Non-pigmented ciliary epithelial cell (primary cell): ENCODE measurements around the gene TCEA2.

Experiments
- DNase-seq: peaks from one replicate; pipeline ENCODE4 v3.0.0-alpha.2; 2010; ENCODE audit warnings: low read depth

Gene TCEA2

DNA sequence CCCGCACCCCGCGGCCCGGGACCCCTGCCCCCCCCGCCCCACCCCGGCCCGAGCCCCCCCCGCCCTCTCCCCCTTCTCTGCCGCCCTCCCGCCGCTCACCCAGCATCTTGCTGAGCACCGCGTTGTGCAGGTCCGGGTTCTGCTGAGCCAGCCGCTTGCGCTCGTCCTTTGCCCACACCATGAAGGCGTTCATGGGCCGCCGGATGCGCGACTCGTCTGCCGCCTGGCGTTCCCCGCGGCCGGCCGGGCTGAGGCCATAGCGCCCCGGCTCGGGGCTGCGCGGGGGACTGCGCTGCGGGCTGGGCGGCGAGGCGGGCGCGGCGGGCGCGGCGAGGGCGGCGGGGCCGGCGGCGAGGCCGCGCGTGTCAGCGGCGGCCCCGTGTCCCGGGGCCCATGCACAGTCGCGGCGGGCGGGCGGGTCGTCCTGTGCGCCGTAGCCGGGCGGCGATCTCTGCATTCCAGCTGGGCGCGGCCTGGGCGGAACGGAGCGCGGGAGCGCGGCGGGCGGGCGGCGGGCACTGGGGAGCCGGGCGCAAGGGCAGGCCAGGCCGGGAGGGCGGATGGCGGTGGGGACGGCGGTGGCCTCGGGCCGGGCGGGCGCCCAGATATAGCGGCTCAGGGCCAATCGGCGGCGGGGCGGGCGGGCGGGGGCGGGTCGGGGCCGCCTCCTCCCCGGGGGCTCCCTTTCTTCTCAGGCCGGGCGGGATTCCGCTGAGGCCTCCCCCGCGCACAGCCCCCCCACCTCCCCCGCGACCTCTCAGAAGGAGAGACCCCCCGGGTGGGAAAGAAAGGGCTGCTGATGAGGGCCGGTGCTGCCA is 13.7 kb upstream of the TCEA2 start, which contains the start of gene SOX18:
SOX18 (minus strand) TSS at position 580 of the 818 bp plus-strand sequence; CDS start at position 457, 123 bp downstream.
- DNase-seq: no peak

DNA sequence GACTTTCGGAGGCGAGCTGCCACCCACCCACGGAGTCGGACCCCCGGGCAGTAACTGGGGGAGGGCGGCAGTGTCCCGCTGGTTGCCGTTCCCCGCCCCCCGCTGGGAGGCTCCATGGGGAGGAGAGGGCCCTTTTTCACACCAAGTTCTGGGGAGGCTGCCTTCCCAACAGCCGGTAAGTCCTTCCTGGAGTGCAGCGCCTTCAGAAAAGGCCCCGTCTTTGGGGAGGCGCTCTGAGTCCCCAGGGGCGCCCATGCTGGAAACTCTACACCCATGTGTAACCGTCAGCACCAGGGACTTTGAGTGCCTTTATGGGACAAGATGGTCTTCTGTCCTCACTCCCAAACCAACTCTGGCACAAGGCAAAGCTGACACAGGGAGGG is 13.1 kb upstream of the TCEA2 start:
- no peak for DNase-seq

DNA sequence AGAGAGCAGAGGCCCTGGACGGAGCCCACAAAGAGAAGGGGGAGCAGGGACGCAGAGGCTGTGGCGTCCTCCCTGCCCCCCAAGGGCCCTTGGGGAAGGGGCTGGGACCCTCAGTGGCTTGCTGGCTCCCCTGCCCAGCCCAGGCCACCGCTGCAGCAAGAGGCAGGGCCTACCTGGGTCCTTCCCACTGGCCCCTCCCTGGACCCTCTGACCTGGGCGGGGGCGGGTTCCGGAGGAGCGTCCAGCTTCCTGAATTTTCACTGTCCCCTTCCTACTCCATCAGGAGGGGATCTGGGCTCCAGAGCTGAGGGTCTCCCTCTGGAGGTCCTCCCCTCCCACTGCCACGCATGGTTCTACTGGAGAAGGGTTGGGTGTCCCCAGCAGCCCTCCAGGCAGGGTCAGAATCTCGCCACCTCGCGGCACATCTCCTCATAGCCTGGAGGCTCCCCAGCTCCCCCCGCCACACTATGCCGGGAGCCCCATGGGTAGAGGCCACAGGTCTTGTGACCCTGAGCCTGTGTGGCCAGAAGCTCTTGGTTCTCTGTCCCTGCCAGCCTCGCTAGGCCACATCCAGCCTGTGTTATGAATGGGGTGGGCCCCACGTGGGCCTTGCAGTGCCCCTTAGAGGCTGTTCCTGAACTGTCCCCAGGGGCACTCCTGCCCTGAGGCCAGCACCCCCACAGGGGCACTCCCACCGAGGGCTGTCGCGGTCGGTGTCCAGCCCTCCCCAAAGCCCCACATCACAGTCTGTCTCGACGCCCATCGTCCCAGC is 12.6 kb upstream of the TCEA2 start:
- no peak for DNase-seq

DNA sequence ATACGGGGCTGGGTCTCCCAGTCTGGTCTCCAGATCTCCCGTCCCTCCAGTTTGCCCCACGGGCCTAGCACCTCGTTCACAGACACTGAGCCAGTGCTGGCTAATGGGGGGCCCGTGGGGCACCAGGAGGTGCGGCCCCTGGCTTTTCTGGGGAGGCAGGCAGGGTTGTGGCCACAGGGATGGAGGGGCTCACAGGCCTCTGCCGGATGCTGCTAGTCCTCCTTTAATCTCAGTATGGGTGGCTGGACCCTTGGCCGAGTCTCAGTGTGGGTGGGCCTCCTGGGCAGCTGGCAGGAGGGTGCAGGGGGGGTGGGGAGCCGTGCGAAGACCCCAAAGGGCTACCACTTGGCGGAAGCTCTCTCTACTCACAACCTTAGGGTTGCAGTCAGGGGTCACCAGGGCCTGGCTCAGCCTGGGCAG is 12.0 kb upstream of the TCEA2 start:
- DNase-seq: no peak

DNA sequence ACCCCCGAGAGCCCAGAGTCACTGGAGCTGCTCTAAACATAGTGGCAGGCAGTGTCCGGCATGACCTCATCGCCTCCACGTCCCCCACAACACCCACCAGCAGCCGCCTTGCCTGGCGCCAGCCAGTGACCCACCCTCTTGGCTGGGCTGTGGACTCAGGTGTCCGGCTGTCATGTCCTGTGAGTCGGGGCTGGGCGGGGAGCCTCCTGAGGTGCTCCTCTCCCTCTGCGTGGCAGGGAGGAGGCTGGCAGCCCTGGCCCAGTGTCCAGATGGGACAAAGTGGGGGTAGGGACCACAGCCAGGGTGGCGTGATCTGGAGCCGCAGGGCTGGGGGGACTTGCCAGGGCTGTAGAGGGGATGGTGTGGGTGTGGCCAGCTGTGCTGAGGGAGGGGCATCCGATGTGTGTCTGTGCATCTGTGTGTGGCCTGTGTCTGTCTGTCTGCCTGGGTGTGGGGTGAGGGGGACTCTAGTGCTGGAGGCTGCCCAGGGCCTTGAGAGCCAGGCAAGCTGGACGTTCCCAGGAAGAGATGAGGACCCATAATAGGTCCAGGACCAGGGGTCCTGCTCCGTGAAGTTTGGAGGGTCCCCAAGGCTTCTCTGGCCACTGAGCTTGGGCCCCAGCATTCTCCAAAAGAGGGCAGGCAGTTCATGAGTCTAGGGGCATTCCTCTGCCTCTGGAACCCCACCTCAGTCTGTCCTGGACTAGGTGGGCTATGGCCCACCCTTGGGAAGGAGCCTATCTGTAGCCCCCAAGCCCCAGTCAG is 11.3 kb upstream of the TCEA2 start:
- DNase-seq: no peak

DNA sequence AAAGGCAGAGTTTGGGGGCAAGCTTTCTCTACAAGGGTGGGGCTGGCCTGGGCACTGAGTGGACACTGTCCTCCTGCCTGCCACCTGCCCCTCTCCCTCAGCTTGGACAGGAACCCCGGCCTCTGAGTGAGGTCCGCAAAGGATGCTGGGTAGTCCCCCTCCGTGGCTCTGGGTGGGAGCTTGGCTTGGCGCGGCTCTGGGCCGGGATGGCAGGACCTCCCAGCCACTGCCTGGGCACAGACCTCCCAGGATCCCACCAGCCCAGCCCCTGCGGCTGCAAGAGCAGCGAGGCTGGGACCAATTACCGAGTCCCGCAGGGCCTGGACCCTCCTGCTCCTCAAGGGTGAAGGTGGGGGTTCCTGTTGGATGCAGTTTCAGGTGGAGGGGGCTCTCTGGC is 10.7 kb upstream of the TCEA2 start:
- DNase-seq: no peak

DNA sequence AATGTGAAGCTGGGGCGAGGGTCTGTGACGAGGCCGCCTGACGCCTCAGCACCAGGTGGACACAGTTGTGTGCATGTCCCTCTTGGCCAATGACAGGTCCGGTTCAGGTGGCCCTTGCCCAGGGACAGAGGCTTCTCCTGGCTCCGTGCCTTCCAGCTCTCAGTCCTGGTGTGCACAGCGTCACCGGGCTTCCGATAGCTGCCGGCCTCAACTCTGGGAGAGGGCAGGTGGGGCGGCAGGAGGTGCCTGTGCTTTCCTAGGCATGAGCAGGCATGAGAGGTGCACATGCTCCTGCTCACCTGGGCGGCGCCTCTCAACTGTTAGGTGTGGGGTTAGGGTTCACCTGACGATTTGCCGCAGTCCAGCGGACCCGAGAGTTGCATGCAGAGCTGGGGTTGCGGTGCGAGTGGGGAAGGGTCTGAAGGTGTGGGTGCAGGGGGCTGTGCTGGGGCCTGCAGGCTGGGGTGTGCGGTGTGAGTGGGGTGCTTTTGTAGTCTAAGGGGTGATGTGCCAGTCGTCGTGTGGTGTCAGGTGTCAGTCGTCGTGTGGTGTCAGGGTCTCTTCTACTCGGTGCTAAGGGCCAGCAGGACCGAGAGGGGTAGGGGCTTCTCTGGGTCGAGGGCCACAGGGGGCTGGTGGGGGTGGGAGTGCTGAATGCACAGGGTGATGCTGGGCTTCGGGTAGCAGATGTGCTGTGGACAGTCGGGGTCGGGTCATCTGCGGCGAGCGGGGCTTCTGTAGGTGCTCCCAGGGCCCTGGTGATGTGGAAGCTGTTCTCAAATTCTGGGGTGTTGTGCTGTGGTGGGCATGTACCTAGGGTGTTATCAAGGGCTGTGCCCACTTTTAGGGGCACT is 9.8 kb upstream of the TCEA2 start:
- DNase-seq: no peak

DNA sequence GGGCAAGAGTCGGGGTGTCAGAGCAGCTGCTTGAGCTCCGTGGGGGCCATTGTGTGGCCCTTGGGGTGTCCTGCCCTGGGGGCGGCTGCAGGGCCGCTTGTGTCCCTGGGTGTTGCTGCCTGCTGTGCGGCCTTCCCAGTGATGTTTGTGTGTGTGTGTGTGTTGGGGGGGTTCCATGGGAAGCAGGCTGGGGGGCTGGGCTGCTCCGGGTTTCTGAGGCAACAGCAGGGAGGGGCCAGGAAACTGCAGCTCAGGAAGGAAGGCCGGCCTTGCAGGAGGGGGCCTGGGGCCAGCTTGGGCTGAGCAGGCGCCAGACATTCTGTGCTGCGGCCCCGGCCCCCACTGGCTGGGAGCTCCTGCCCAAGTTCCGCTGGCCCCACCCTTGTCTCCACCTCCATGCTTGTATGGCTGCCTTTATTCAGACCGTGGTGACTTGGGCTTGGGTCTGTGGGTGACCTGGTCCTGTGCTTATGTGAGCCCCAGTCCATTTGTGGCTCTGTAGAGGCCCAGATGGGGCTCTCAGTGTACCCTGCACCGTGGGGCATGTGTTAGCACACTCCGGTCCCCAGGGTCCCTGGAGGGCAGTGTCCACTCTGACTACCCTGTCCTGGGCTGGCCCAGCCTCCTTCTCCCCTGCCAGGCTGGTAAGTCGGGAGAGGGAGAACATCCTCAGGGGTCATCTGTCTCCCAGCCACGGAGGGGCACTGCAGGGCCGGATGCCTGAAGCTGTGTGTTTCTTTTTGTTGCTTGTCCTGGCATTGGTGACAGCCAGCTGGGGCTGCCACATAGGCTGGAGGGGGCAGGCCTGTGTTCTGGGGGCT is 8.9 kb upstream of the TCEA2 start:
- DNase-seq: no peak

DNA sequence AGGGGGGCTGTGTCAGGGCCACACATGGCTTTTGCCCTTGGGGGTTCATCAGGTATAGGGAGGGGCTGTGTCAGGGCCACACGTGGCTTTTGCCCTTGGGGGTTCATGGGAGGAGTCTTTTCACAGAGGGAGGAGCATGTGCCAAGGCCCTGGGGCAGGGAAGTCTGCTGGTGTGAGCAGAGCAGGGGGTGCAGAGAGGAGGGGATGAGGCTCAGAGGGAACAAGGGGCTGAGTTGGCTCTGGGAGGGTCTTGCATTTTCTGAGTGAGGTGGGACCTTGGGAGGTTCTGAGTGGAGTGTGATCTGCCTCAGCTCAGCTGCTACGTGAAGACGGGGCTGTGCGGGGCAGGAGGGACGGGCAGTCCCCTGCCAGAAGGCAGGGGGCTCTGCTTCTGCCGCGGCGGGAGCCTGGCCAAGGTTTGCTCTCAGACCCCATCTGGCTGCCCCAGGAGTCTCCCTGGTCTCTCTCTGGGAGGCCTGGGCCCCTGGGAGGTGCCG is 7.6 kb upstream of the TCEA2 start:
- no peak for DNase-seq

DNA sequence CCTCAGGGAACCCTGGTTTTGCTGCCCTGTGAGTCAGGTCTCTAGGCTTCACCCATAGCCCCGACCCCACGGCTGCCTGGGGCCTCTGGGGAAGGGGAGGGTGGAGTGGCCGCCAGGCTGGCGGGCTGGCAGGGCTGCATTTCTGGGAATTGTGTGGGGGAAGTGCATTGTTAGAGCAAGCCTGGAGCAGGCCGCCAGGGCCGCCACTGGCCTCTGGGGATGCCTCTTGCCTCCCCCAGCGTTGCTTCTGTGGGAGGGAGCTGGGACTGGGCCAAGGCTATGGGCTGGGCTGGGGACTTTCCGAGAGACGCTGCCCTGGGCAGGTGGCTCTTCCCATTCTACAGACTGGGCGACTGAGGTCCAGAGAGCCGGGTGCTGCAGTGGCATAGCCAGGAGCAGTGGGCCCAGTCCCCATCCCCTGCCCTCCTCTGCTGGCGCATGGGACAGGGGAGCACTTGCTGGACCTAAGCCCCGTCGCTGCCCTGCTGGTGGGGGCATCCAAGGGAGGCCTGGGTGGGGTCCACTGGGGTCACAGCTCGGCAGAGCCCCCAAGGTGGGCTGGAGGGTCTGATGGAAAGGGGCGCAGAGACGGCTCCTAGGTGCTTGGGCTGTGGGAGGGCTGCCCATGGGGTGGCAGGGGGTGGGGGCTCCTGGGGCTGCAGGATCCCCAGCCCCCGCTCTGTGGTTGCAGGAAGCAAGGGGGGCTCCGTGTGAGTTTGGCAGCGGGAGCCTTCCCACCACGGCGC is 6.9 kb upstream of the TCEA2 start:
- DNase-seq: no peak

DNA sequence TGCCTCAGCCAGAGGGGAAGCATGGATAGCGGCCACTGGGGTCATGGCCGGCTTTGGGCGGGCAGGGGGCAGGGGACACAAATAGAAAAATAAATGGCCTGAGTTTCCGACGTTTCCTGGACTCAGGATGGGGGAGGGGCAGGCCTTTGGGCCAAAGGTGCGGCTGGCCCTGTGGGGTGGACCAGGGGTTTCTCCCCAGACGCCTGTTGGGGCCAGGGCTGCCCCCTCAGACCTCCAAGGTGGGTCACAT is 6.4 kb upstream of the TCEA2 start:
- DNase-seq: no peak

DNA sequence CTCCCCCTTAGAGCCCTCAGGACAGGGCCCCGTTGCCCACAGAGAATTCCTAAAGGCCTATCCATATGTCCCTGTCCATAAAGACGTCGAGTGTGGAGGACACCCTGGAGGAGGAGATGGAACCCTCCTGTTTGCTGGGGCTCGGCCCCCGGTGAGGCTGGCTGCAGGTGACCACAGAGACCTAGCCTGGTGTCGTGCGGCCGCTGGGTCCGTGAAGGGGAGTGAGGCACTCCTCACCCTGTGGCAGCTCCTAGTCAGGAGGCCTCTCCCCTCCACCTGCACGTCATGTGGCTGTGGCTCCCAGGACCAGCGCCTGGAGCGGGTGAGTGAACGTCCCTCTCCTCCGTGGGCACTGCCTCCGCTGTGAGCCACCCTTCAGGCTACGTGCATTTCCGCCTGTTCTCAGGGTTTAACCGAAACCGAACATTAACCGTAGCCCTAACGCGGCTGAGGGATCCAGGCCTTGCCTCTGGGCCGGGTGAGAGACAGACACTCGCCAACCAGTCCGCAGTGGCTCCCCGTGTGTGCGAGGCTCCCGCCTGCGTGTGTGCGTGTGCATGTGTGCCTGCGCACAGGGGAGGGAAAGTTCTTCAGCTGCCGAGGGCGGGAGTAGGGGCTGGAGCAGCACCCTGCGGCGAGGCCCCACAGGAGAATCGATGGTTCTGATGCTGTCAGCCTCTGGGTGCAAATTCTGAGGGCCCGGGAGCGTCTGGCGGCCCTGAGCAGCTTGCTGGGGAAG is 5.9 kb upstream of the TCEA2 start:
- DNase-seq: no peak

DNA sequence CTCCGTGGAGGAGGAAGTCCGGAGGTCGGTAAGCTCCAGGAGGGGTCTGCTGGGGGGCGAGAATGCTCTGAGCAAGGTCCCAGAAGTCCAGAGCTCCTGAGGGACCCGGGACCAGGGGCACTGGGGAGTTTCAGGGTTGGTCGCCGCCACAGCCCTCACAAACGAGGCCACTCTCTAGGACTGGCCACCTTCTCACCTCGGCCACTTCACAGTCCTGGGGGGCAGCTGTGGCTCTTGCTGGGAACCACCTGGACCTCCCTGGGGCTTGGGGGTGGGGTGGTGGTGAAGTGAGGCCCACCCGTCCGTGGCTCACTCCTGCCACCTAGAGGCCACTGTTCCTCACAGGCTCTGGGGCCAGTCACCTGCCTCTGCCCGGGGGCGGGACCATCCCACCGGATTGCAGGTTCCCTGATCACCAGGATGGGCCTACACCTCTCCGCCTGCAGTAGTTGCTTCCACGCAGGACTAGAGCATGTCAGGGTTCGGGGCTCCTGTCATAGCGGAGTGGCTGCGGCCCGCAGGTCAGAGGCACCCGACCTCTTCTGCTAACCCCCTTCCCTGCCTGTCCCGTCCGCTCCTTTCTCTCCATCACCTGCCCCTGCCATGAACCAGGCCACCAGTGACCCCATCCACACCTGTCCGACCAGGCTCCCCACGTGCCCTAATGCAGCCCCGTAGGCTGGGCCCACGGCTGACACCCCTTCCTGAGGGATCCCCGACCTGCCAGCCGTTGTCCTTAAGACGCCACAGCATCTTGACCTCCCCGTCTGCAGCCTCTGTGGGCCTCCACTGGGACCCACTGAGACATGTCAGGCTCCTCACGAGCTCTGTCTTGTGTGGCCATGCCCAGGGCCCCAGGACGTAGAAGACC is 5.1 kb upstream of the TCEA2 start:
- DNase-seq: no peak

DNA sequence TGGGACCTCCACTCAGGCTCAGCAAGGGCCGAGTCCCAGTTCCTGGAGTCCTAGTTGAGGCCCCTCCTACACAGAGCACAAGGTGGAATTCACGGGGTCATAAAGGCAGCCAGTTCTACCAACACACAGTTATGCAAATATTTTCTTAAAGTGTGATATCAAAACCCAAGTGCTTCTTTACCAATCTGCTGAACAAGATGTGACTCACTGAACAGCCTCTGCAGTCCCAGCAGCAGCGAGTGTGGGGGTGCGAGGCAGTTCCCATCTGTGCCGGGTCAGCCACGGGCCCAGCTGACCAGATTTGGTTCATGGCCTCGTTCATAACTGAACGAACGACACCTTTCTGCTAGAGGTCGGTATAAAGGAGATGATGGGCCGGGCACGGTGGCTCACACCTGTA is 4.5 kb upstream of the TCEA2 start:
- DNase-seq: peak; percentile 38

DNA sequence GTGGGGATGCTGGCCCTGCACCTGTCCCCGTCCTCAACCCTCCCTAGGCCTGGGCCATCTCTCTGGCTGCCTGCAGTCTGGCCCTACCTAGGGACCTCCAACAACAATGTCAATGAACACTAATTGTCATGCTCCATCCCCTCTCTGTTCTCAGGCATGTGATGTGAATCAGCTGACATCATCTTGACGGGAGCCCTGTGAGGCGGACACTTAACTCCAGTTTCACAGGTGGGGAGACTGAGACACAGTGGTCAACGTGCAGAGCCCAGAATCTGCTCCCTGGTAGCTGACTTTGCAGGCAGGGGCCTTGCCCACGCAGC is 762 bp upstream of the TCEA2 start:
- no peak for DNase-seq

DNA sequence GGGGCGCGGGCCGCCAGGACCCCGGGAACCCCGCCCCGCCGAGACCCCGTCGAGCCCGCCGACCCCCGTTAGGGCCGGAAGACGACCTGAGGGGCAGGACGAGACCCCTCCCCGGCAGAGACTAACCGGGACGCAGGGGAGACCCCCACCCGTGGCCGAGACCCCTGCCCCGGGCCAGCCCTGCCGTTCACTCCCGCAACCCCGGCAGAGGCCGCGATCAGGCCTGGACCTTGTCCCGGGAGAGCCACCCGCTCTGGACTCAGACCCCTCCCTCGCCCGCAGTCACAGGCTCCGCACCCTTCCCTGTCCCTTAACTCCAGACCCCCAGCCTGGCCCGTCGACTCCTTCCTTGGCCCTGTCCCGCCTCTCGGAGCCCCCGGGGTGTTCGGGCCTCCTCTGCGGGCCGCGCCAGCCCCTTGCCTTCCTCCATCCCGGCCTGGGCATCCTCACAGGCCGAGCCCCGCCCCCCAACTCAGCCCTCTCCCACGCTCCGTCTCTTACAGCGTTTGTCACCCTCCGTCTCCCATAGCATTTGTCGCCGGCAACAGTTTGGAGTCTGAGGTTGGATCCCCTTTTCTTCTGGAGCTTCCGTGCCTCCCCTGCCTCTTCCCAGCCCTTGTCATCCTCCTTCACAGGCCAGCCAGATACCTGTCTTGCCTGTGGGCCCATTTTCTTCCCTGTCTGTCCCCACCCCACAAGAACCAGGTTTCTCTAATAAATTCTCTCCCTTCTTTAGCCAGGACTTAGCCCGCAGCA is 569 bp downstream of the TCEA2 start:
- no peak for DNase-seq

DNA sequence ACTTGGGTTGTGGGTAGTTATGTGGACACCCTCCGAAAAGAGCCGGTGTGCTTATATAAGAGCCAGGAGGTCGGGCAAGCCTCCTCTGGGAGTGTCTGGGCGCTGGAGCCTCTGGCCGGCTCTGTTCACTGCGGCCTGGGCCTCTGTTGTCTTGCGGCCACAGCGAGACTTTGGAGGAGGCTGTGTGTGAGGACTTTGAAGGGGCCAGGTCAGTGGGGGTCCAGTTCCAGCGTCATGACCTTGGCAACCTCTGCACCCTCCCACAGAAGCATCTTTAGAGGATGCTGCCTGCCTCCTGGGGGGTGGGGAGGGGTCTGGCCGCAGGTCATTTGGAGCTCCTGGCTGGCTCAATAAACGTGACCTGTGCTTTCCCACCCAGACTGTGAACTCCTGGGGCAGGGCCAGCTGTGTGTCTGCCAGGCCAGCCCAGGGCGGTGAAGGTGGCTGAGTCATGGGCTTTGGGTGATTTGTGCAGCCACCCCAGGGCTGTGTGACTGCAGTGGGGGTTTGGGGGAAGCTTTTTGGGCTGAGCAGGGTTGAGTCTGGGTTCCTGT is 1.2 kb downstream of the TCEA2 start:
- DNase-seq: no peak
